Skin epidermis (tissue), 12 donors: ENCODE data around the gene GHR.
"Not testable (repeated sequence)": the region's sequence is repeated elsewhere in the genome, so short reads cannot be mapped to it uniquely, and the experiment has no call there.

Experiments used
- H3K27ac ChIP-seq, 21 experiments: fragments of 200-600 bp; sonication (generic) in 11 of 21; one replicate each; pipeline ENCODE4 v1.5.0; 2020; ENCODE audit warnings: mild to moderate bottlenecking in 3 of 21, inconsistent platforms in 2 of 21, moderate library complexity in 2 of 21
- H3K4me3 ChIP-seq, 7 experiments: fragments of 200-600 bp; sonication (generic) in 2 of 7; one replicate each; pipeline ENCODE4 v1.5.0; 2020; ENCODE audit warnings: inconsistent platforms in 2 of 7, mild to moderate bottlenecking in 2 of 7, moderate library complexity in 1 of 7

The GHR gene

GRCh38 chr5:42561656-42562055 is 138.4 kb downstream of the GHR start:
- Histone ChIP-seq H3K27ac (no peak overlapping the region), H3K4me3 (no peak overlapping the region)

GRCh38 chr5:42564689-42565356 is 141.6 kb downstream of the GHR start:
- Histone ChIP-seq H3K4me3 (no peak overlapping the region), H3K27ac (no peak overlapping the region)

- no peak overlapping the region for H3K27ac ChIP-seq
- no peak overlapping the region for H3K4me3 ChIP-seq
These were observed 143.5 kb downstream of the GHR start for GRCh38 chr5:42566652-42567295.

GRCh38 chr5:42569325-42569724 is 146.1 kb downstream of the GHR start:
- H3K27ac ChIP-seq: no peak overlapping the region
- no peak overlapping the region for H3K4me3 ChIP-seq

- Histone ChIP-seq H3K27ac (no peak overlapping the region), H3K4me3 (no peak overlapping the region)
These were observed 146.8 kb downstream of the GHR start for GRCh38 chr5:42569953-42570548.

GRCh38 chr5:42570966-42571960 is 148.0 kb downstream of the GHR start:
- H3K27ac ChIP-seq: no peak overlapping the region

GRCh38 chr5:42572313-42572712 is 149.1 kb downstream of the GHR start:
- Histone ChIP-seq H3K27ac (no peak overlapping the region), H3K4me3 (no peak overlapping the region)

More at GRCh38 chr5:42570966-42571960, 148.0 kb downstream of the GHR start:
- no peak overlapping the region for H3K4me3 ChIP-seq

GRCh38 chr5:42573386-42573785 is 150.1 kb downstream of the GHR start:
- no peak overlapping the region for H3K4me3 ChIP-seq
- H3K27ac ChIP-seq: no peak overlapping the region

- H3K4me3 ChIP-seq, H3K27ac ChIP-seq: not testable (repeated sequence)
These were observed 152.7 kb downstream of the GHR start for GRCh38 chr5:42575914-42576313.

- H3K27ac ChIP-seq, H3K4me3 ChIP-seq: not testable (repeated sequence)
These were observed 155.7 kb downstream of the GHR start for GRCh38 chr5:42578901-42579300.

GRCh38 chr5:42579320-42579719 is 156.1 kb downstream of the GHR start:
- H3K4me3 ChIP-seq: no peak overlapping the region
- no peak overlapping the region for H3K27ac ChIP-seq

- H3K27ac ChIP-seq: no peak overlapping the region
- H3K4me3 ChIP-seq: no peak overlapping the region
These were observed 158.6 kb downstream of the GHR start for GRCh38 chr5:42581845-42582244.

- Histone ChIP-seq H3K27ac (no peak overlapping the region), H3K4me3 (no peak overlapping the region)
These were observed 159.5 kb downstream of the GHR start for GRCh38 chr5:42582723-42583122.

GRCh38 chr5:42583322-42583721 is 160.1 kb downstream of the GHR start:
- no peak overlapping the region for H3K4me3 ChIP-seq
- H3K27ac ChIP-seq: no peak overlapping the region

- no peak overlapping the region for H3K27ac ChIP-seq
- H3K4me3 ChIP-seq: no peak overlapping the region
These were observed 163.4 kb downstream of the GHR start for GRCh38 chr5:42586625-42587024.

GRCh38 chr5:42587096-42587723 is 164.0 kb downstream of the GHR start:
- H3K27ac ChIP-seq: peak overlapping the region in 1 of 21 experiments; percentile 7
- H3K4me3 ChIP-seq: no peak overlapping the region

- H3K4me3 ChIP-seq: no peak overlapping the region
- H3K27ac ChIP-seq: no peak overlapping the region
These were observed 167.3 kb downstream of the GHR start for GRCh38 chr5:42590566-42590965.

GRCh38 chr5:42591015-42591414 is 167.8 kb downstream of the GHR start:
- H3K27ac ChIP-seq: no peak overlapping the region
- no peak overlapping the region for H3K4me3 ChIP-seq

GRCh38 chr5:42592401-42593140 is 169.3 kb downstream of the GHR start:
- Histone ChIP-seq H3K27ac (no peak overlapping the region), H3K4me3 (no peak overlapping the region)
